Smooth muscle cell (in vitro differentiated cells): ENCODE data around the gene IFT25. TPM values are rescaled to one million over a fixed set of nuclear protein-coding genes. Genes with fewer than 3 reads are reported as not detected.

Experiments
- DNase-seq: peaks from one replicate; lab custom pipeline; 2025; ENCODE audit not compliant: unreplicated experiment; lab: John Stamatoyannopoulos, UW
- H2AFZ ChIP-seq: fragments of 200-600 bp; sonication (generic); 2 replicates; pipeline ENCODE4 v1.6.0; 2016; ENCODE audit warnings: antibody characterized with exemption, low read depth, mild to moderate bottlenecking
- H3F3A ChIP-seq: fragments of 200-600 bp; sonication (generic); 2 replicates; pipeline ENCODE4 v1.6.0; 2017; ENCODE audit warnings: antibody characterized with exemption, low read depth
- H3K27ac ChIP-seq: fragments of 200-600 bp; sonication (generic); 2 replicates; pipeline ENCODE4 v1.5.1; 2016; ENCODE audit warnings: low read depth, mild to moderate bottlenecking
- H3K27me3 ChIP-seq: fragments of 200-600 bp; sonication (generic); 2 replicates; pipeline ENCODE4 v1.6.1; 2016; ENCODE audit warnings: low read depth, mild to moderate bottlenecking
- H3K36me3 ChIP-seq: fragments of 200-600 bp; sonication (generic); 2 replicates; pipeline ENCODE4 v1.5.1; 2016; ENCODE audit warnings: low read depth
- H3K4me1 ChIP-seq: fragments of 200-600 bp; sonication (generic); 2 replicates; pipeline ENCODE4 v1.5.1; 2016; ENCODE audit warnings: low read depth
- H3K4me2 ChIP-seq: fragments of 200-600 bp; sonication (generic); 2 replicates; pipeline ENCODE4 v1.6.0; 2016; ENCODE audit warnings: mild to moderate bottlenecking
- H3K4me3 ChIP-seq: fragments of 200-600 bp; sonication (generic); 2 replicates; pipeline ENCODE4 v1.5.1; 2016; ENCODE audit warnings: mild to moderate bottlenecking
- H3K79me2 ChIP-seq: fragments of 200-600 bp; sonication (generic); 2 replicates; pipeline ENCODE4 v1.6.0; 2016; ENCODE audit warnings: low read depth, mild to moderate bottlenecking
- H3K9ac ChIP-seq: fragments of 200-600 bp; sonication (generic); 2 replicates; pipeline ENCODE4 v1.6.0; 2016; ENCODE audit warnings: low read depth
- H3K9me3 ChIP-seq: fragments of 200-600 bp; sonication (generic); replicated peaks from 2 replicates; pipeline ENCODE4 v1.5.1; 2016; ENCODE audit warnings: low read depth
- H4K20me1 ChIP-seq: fragments of 200-600 bp; sonication (generic); 2 replicates; pipeline ENCODE4 v1.6.0; 2016; ENCODE audit warnings: low read depth
- WGBS: methylation state at CpG from one replicate; pipeline ENCODE4 v1.1.7; 2016; ENCODE audit warnings: low lambda C conversion rate; 5-methylcytosine and 5-hydroxymethylcytosine counted together
- polyA plus RNA-seq: library from polyadenylated mRNA; unstranded; fragments of >200 nt; fragmentation: Nextera tagmentation; extraction: Ambion mirVana; gene quantifications from 2 replicates; pipeline ENCODE4 v1.2.1, GENCODE V29; 2016
- total RNA-seq: library from RNA; depleted of rRNA; stranded (reverse); fragments of >200 nt; gene quantifications from 2 replicates; pipeline ENCODE4 v1.2.3, GENCODE V29; 2014
- TF ChIP-seq, protein P1 (sequence below): fragments of 200-600 bp; sonication (generic); IDR thresholded peaks from 2 replicates; pipeline ENCODE4 v1.5.1; 2017; ENCODE audit warnings: borderline replicate concordance, mild to moderate bottlenecking, antibody characterized with exemption; ENCODE audit not compliant: insufficient read depth, poor library complexity, severe bottlenecking

Gene IFT25
- total and polyA plus RNA-seq, 2 experiments from 2014 or later: 27.4 to 46.3 TPM

DNA sequence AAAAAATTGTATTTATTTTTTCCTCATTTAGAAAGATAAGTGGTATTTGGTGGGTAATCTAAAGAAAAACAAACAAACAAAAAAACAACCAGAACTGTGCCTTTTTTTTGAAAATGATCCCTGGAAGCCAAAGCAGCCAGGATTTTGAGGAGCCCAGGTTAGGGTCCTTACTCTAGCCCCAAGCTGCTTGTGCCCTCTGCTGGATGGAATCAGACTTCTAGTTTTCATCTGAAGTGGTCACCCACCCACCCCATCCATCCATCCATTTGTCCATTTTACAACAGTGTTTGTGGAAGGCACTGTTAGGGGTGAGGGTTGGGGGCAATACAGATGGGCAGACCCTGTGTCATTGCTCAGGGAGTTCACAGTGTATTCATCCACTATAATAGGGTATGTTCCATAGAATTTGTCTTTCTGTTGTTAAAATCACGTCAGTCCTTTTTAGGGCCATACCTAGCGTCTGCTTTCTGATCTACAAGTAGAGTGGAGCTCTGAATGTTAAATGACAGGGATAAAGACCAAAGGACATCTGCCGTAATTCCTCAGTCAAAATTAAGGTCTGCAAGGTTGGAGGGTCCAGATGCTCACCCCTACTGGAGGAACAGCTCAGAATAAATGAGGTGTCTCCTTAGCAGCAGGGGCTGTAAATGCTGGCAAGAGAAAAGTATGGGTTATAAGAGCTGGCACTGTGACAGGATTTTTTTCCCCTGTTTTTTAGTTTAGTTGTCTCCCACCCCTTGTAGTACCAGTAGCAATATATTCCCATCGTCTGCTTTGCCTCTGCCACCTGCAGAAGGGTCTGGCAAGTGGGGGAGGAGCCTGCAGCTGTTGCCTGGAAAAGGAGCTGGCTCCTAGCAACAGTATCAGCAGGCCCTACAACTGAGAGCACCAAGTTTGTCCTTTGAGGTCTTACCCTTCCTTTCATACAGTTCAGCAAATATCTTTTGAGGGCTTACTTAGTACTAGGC lies 3.8 kb upstream of the IFT25 start:
- H3K36me3 ChIP-seq: peaks cover 6% of the 10 kb centered on the region
- H3K4me2 ChIP-seq: no peak overlapping the region
- H3K9me3 ChIP-seq: no peaks in the 10 kb centered on the region
- H3K4me1 ChIP-seq: peaks cover 9% of the 10 kb centered on the region
- WGBS: 96% methylated on average over 4 of the region's 4 CpGs
- H3K27me3 ChIP-seq: no peaks in the 10 kb centered on the region
- H3K79me2 ChIP-seq: peaks cover 65% of the 10 kb centered on the region
- H3K4me3 ChIP-seq: no peak overlapping the region
- no peak overlapping the region for H2AFZ ChIP-seq
- no peak for DNase-seq
- no peak overlapping the region for H3K27ac ChIP-seq
- H3F3A ChIP-seq: no peaks in the 10 kb centered on the region
- no peak overlapping the region for H3K9ac ChIP-seq
- TF ChIP-seq, protein P1, sequence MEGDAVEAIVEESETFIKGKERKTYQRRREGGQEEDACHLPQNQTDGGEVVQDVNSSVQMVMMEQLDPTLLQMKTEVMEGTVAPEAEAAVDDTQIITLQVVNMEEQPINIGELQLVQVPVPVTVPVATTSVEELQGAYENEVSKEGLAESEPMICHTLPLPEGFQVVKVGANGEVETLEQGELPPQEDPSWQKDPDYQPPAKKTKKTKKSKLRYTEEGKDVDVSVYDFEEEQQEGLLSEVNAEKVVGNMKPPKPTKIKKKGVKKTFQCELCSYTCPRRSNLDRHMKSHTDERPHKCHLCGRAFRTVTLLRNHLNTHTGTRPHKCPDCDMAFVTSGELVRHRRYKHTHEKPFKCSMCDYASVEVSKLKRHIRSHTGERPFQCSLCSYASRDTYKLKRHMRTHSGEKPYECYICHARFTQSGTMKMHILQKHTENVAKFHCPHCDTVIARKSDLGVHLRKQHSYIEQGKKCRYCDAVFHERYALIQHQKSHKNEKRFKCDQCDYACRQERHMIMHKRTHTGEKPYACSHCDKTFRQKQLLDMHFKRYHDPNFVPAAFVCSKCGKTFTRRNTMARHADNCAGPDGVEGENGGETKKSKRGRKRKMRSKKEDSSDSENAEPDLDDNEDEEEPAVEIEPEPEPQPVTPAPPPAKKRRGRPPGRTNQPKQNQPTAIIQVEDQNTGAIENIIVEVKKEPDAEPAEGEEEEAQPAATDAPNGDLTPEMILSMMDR: peak; percentile 58
- H4K20me1 ChIP-seq: peaks cover 52% of the 10 kb centered on the region

DNA sequence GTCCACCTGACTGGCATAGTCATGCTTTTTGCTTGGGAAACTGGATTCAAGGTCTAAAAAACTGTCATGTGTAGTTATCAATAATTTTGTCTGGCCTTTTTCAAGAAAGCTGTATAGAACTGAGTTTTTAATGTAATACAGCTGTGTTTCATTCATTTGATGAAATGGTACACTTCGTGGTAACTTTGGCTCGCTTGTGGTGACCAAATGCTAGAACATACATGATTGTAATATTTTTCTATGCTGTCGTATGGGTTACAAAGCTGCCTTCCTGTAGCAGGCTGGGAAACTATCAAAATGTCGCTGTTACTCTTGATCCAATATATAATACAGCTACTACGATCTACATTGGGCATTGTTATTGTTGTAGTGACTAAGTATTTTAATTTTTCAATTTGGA lies 2.8 kb upstream of the IFT25 start:
- no peaks in the 10 kb centered on the region for H3K27me3 ChIP-seq
- peaks cover 52% of the 10 kb centered on the region for H4K20me1 ChIP-seq
- H3K4me2 ChIP-seq: peak overlapping the region; percentile 97
- DNase-seq: no peak
- no peaks in the 10 kb centered on the region for H3K9me3 ChIP-seq
- TF ChIP-seq, protein P1: no peak
- 96% methylated on average over 5 of the region's 5 CpGs for WGBS
- H3K27ac ChIP-seq: no peak overlapping the region
- H3K36me3 ChIP-seq: peaks cover 6% of the 10 kb centered on the region
- H3K9ac ChIP-seq: no peak overlapping the region
- peaks cover 70% of the 10 kb centered on the region for H3K79me2 ChIP-seq
- H3K4me3 ChIP-seq: no peak overlapping the region
- peaks cover 9% of the 10 kb centered on the region for H3K4me1 ChIP-seq
- H3F3A ChIP-seq: no peaks in the 10 kb centered on the region
- H2AFZ ChIP-seq: no peak overlapping the region

DNA sequence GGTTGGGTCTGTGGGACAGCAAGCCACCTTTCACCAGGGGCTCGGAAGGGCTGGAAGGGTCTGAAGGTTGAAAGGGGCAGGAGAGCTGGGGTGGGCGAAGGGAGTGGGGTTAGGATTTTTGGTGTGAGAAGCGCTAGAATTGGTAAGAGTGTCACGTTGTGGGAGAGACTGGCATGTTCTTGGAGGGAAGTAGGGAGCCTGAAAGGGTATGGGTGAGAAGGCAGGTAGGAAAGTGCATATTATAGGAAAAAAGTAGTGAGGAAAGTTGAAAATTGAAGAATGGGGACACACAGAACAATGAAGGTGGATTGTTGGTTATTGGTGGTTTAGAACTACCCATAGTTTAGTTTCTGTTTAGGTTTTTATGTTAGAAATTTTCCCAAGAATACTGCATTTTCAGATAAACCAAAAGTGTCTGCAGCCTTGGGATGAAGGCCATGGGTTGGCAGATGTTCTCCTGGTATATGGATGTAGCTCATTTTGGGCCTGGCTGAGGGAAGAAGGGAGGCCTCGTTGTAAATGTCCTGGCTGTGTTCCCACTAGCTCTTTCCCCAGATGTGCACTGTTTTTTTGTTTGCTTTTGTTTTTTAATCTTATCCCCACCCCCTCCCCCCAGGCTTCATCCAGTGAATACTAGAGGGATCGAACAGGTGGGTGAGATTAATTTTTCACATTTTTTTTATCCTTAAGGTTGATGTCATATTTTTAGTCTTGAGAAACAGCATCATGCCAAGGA lies 1.8 kb upstream of the IFT25 start:
- H3K27ac ChIP-seq: no peak overlapping the region
- no peaks in the 10 kb centered on the region for H3F3A ChIP-seq
- no peak overlapping the region for H2AFZ ChIP-seq
- peak overlapping the region; percentile 97 for H3K4me2 ChIP-seq
- TF ChIP-seq, protein P1: no peak
- no peaks in the 10 kb centered on the region for H3K9me3 ChIP-seq
- peak overlapping the region; percentile 88 for H3K9ac ChIP-seq
- H4K20me1 ChIP-seq: peaks cover 52% of the 10 kb centered on the region
- no peak for DNase-seq
- WGBS: 56% methylated on average over 6 of the region's 6 CpGs
- H3K4me3 ChIP-seq: peak overlapping the region; percentile 100
- H3K79me2 ChIP-seq: peaks cover 75% of the 10 kb centered on the region
- no peaks in the 10 kb centered on the region for H3K27me3 ChIP-seq
- H3K36me3 ChIP-seq: peaks cover 1% of the 10 kb centered on the region
- peaks cover 9% of the 10 kb centered on the region for H3K4me1 ChIP-seq
